ENCODE measurements around the gene ATXN7L3. TPM values are rescaled to one million over a fixed set of nuclear protein-coding genes. Genes with fewer than 3 reads are reported as not detected.

ATXN7L3 gene
- total and polyA plus RNA-seq, 9 of the 15 experiments (the other 6 are each of a cell fraction or from before 2014, with no cell fraction given), result 0.62 to 66.1 (median 33.2) TPM

DNA sequence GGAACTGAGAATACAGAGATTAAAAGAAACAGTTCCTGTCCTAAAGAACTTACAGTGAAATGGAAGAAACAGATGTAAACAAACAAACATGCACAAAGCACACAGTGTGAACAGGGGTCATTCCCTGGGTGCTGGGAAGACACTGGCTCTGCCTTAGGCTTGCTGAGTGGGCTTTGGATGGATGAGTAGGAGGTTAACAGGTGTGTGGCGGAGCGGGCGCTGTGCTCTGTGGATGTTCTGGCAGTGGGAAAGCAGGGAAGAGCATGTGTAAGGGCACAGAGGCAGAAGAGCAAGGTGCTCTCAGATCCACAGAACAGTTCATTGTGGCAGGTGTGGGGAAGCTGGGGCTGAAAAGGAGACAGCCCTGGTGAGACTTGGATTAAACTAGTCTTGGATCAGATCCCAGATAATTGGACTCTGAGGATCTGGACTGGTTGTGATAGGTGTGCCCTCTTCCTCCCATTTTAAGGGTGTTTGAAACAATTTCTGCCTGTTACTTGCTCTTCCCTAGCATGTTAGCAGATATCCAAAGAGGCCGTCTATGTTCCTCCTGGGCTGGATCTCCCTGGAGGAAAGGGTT lies 49.8 kb downstream of the ATXN7L3 start:
- H3K27me3 ChIP-seq (ENCODE audit: control insufficient read depth in 2 of 2, insufficient read depth in 2 of 2, low read length in 2 of 2), result no peaks in the 10 kb centered on the region
- ChIA-PET CTCF (ENCODE audit: low intra/inter-chr PET ratio) (no interaction called here), POLR2A (interaction anchor here (0.6 to 2.2 kb wide), 10 partner anchors 8 to 1570 kb away, joined by 3 to 14 read pairs (median 4); partner anchors contain the start of genes HROB and TMUB2)
- in situ Hi-C loops (cut with MboI), result no loop called here
- DNase-seq (ENCODE audit: extremely low read depth in 1 of 4, low spot score in 3 of 4) (no peak), ATAC-seq (no peak), FAIRE-seq (no peak)
- H3K27ac ChIP-seq (ENCODE audit: extremely low read depth, low read depth, low read length), result peak overlapping the region; percentile 20; the same call in 2 of the 3 replicates
- no peaks in the 10 kb centered on the region for H3K9me1 ChIP-seq (ENCODE audit: control insufficient read depth, insufficient read depth, low read length)
- H3K9me3 ChIP-seq (replicated peaks; ENCODE audit: control insufficient read depth, insufficient read depth, low read depth, low read length), result no peaks in the 10 kb centered on the region
- peaks cover 92% of the 10 kb centered on the region for H3K36me3 ChIP-seq (ENCODE audit: control insufficient read depth, insufficient read depth, low read length)
- H3K4me2 ChIP-seq (ENCODE audit: insufficient read depth, low read length), result peak overlapping the region; percentile 10
- H3K79me2 ChIP-seq (ENCODE audit: control insufficient read depth, insufficient read depth, low read length), result peaks cover 43% of the 10 kb centered on the region
- H3K4me1 ChIP-seq (replicated peaks in 1 of 2; ENCODE audit: control insufficient read depth in 2 of 2, insufficient read depth in 2 of 2, low read length in 2 of 2), result peaks cover 15 to 24% of the 10 kb centered on the region in 2 experiments; a peak in 4 of 5 replicates
- H3K4me3 ChIP-seq, result no peak overlapping the region
- H3K9ac ChIP-seq (ENCODE audit: insufficient read depth in 1 of 2, low read depth in 2 of 2, low read length in 2 of 2), result peak overlapping the region in 1 of 2 experiments; percentile 66; a peak in 1 of 4 replicates
- intact Hi-C loops (cut with micrococcal nuclease), result no loop called here
- BruUV-seq (replicated peaks), result no TSS peak
- peaks cover 17% of the 10 kb centered on the region for H4K20me1 ChIP-seq (replicated peaks; ENCODE audit: control insufficient read depth, insufficient read depth, low read length)
- WGBS (ENCODE audit: insufficient coverage, low coverage, missing lambda C conversion rate), result 95% methylated on average over 4 of the region's 4 CpGs
- no peak for TF ChIP-seq ZBTB43 (CRISPR knock-in tag; IDR thresholded peaks at IDR 0.05)
- TF ChIP-seq RB1 (IDR thresholded peaks at IDR 0.05; ENCODE audit: low read depth), result no peak
- no peak for TF ChIP-seq ZBTB40 (IDR thresholded peaks at IDR 0.05)
- no peak for TF ChIP-seq ZBTB40 (CRISPR knock-in tag; IDR thresholded peaks at IDR 0.05)
- TF ChIP-seq SPI1 (IDR thresholded peaks at IDR 0.05; ENCODE audit: borderline replicate concordance, low read depth, low read length), result no peak
- 0 out of 2 replicates have a peak, but pooled peaks have one; percentile 23 for TF ChIP-seq RBFOX2 (IDR thresholded peaks at IDR 0.05; ENCODE audit: low read depth, low read length)
- no peak overlapping the region for H2AFZ ChIP-seq (ENCODE audit: low read depth, low read length)

Measured in K562 (cell line).